Activated T-cell treated with anti-CD3 and anti-CD28 coated beads for 4 hours (primary cell): ENCODE data around the gene KIF1A.

Experiments used
- DNase-seq: peaks from one replicate; pipeline ENCODE4 v3.0.0-alpha.2; 2020

KIF1A gene

DNA sequence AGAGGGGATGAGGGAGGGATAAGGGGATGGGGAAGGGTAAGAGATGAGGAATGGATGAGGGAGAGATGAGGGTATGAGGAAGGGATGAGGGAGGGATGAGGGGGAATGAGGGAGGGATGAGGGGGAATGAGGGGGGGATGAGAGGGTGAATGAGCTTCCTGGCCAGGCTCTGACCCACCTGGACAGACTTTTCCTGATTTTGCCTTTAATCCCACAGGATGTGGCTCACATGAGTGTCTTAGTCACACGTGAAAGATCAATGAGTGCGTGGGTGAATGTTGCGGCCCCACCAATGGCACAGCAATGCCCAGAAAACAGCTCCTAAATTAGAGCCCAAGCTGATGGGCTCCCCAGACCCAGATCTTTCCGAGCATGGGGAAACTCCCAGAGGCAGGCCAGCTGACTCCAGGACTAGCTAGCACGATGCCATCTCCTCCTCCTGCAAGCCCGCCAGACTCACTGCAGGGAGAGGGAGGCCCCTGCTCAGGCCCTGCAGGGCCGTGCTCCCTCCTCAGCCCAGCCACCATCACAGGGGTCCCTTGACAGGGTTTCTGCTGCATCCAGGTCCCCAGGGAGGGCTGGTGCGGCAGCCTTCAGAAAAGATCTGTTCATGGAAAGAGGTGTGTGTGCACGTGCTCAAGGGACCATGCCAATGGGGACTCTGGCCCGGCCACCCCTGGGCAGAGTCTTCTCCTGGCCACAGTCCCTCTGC is 87.0 kb downstream of the KIF1A start:
- DNase-seq = no peak

DNA sequence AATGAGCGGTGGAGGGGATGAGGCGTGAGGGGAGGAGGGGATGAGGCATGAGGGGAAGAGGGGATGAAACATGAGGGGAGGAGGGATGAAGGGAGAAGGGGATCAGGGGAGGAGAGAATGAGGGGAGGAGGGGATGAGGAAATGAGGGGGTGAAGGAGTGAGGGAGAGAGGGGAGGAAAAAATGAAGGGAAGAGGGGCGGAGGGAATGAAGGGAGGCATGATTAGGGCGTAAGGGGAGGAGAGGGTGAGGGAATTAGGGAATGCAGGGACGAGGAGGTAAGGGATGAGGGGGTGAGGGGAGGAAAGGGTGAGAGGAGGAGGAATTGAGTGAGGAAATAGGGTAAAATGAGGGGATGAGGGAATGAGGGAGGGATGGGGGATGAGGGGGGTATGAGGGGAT is 87.8 kb downstream of the KIF1A start:
- DNase-seq = no peak

DNA sequence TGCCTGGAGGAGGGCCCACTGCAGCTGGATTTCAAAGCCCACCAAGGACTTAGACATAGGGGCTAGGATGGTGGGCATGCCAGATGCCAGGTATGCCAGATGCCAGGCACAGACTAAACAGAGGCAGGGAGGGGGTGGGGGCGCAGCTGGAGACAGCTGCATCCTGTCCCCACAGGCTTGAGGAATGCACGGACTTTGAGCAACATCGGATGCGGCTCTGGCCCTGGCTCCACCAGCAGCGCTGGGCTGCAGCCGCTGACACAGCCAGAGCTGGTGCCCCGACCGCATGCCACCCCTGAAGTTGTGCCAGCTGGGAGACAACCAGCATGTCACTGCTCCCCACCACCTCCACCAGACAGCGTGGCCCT is 88.9 kb downstream of the KIF1A start:
- no peak for DNase-seq

DNA sequence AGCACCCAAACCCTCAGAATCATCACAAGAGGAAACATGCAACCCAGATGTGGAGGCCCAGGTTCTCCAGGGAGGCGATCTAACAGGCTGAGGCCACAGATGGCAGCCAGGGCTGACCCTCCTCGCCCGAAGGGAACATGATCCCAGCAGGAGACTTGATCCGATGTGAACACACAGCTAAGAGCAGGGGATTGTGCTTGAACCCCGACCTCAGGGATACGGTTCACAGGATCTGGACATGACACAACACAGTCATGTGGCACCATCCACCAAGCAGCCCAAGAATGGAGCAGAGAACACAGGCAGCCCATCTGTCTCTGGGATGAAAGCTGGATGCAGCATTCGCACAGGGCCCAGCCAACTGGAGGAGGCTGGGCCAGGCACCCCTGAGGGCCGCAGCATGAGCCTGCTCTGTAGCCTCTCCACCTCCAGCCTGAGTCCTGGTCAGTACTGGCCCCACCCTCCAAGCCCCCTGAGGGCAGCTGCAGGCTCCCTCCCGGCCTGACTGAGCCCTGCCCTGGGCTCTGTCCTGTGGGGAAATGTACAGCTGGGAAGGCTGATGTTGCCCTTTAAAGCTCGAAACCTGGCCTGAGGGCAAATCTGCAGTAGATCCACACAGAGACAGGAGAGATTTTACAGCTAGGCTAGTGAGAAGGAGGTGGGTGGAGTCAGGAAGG is 89.4 kb downstream of the KIF1A start:
- DNase-seq = no peak

DNA sequence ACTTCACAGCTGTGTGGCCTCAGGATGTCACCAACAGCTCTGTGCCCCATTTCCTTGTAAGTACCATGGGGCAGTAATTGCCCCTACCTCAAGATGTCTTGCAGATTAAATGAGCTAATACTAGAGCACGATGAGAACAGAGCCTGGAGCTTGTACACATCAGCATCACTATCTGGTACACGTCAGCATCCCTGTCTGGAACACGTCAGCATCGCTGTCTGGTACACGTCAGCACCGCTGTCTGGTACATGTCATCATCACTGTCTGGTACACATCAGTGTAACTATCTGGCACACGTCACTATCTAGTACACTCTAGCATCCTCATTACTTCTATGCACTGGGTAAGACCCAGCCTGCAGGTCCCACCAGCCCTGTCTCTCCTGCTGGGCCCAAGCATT is 91.2 kb downstream of the KIF1A start:
- no peak for DNase-seq

DNA sequence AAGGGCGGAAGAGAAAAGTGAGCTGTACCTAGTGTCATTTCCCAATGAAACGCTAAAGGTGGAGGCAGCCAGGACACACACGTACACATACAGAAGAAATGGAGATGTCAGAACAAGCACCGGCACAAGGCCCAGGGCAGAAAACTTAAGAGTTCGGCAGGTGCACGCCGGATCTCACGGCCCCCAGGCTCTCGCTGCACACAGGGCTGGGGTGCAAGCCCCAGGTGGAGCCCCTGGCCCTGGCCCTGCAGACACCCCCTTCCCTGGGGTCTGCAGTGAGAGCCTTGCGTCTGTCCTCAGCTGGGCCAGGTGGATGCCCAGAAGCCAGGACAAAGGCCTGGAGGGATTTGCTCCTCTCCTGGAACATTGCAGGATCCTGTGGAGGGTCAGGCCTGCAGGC is 91.7 kb downstream of the KIF1A start:
- DNase-seq = no peak

DNA sequence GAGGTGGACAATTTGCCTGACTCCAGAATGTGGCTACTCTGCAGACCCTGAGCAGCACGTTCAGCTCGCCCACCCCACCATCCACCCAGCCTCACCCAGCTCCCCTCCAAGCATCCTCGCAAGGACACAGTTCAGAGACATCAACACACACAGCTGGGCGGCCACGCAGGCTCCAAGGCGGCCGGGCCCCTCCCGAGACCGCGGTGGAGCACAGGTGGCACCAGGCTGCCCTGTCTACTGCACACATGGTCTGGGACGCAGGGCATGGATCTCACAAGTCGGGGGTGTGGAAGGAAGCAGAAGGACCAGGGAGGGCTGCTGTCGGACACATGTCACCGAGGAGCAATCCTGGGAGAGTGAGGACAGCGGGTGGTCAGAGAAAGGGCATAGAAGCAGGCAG is 92.1 kb downstream of the KIF1A start:
- DNase-seq = no peak

DNA sequence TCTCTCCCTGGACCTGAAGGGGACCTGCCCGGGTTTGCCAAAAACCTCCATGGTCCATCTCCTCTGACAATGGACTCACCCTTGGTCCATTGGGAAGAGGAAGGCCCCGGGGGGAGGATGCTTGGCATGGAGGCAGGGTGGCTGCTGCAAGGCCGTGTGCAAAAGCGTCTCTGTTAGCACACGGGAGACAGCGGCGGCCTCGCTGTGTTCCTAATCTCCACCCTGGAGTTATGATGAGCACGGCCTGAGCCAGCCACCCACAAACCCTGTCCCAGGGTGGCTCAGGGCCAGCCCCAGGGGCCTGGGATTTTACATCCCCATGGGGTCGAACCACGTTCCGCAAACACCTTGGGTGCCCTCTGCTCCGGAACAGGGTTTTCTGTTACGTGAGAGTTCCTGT is 92.6 kb downstream of the KIF1A start:
- no peak for DNase-seq

DNA sequence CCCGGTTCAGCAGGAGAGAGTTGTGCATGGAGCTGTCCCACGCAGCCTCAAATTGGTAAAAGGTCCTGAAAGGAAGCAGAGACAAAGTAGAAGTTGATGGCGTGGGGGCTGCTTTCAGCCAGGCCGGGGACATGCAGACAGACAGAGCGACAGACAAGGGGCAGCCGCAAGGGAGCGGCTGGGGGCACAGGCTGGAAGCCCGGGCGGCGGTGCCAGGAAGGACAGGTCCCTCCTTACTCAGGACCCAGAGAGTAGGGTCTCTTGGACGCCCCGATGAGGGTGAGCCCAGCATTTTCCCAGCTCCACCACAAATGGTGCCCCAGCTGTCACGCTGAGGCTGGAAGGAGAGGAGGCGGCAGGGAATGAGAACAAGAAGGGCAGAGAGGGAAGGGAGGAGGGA is 93.1 kb downstream of the KIF1A start:
- DNase-seq = no peak

DNA sequence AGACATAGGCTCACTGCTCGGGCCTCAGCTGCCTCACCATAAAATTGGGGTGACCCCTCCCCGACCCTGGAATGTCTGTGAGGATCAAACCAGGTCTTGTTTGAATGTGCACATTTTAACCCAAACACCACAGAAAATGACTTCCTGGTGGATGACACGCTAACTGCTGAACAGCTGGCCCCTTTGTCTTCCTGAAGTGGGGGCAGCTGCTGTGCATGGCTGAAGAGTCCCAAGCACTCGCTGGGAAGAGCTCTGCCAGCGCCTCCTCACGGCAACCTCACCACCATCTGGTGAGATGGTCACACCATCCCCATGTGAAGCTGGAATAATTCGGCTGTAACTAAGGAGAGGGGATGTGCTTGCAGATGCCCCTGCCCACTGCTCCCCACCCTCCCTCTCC is 94.3 kb downstream of the KIF1A start:
- DNase-seq = no peak

DNA sequence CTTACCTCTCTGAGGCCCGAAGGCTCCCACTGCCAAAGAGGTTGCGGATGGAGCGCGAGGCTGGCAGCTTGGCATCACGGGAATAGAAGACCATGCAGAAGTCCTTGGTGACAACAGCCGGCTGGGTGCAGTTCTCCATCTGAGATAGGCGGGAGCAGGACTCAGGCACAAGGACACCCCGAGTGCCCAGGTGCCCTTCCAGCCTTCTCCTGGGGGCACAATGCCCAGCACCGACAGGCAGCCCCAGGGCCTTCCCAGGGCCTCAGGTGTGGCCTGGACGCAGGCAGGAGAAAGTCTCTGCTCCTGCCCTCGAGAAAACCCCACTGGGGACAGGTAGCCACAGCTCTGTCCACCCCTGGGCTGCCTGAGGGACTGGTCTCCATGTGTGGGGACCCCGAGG is 94.8 kb downstream of the KIF1A start:
- DNase-seq = no peak

DNA sequence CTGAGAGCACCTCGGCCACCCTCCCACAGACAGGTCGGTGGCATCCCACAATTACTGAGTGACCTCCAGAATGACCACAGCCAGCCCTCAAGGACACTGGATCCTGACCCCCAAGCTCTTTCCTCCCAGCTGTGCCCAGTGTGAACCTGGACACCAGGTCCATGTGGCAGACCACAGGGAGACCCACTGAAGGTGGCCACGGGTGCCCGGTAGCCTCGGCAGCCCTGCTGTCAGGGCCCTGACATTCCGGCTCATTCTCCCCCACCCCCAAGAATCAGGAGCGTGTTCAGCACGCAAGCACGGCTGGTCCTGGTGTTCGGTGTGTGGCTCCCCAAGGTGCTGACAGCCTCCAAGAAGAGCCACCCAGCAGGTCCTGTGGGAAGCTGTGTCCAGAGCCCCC is 95.6 kb downstream of the KIF1A start:
- DNase-seq = no peak

DNA sequence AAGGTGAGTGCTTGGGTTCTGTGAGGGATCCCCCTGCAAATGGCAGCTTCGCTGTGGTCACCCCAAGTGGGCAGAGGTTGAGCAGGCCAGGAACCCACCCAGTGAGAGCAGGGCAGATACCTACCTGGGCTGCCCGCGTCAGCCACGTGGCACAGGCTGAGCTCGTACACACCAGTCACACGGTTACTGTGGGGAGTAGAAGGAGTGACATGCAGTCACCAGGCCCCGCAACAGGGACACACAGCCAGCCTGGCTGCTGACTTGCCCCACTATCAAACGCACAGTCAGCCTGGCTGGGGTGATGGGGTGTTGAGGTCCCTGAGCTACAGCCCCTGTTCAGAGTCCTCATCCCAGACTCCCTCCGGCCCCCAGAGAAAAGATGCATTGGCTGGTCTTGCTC is 96.2 kb downstream of the KIF1A start:
- DNase-seq = no peak

DNA sequence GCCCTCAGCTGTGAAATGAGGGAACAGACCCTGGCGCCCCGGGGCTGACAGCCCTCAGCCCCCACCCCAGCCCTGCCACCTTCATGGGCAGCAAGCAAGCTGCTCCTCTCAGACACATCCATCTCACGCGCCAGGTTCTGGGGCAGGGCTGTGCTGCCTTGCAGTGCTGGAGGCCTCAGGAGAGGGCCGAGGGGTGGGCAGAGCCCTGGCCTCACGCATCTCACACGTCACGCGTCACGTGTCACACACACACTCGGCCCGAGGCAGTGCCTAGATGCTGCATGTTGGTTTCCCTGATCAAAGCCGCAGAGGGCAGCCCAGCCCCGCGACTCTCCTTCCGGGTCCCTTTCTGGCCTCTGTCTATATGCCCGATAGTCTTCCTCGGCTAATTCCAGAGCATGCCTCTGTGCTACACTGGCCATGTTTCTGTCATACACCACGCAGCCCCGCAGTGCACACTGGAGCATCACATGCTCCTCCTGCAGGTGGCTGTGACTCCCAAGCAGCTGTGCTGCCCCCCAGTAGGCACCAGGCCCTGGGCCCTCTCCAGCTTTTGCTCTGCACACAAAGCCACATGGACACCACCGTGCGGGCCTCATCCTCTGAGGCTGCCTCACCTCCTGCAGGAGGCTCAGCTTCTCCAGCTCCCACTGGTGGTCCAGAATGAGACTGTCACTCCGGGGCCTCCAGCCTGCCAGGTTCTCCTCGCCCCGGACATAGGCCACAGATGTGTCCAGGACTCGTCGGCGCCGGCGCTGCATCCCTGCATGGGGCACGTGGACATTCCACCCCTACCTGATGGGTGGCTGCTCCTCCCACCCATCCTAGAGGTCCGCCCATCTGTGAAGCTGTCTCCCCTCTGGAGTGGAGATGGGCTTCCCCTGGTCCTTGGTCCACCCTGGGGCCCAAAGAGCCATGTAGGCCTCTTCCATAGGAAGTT is 97.0 kb downstream of the KIF1A start:
- no peak for DNase-seq

DNA sequence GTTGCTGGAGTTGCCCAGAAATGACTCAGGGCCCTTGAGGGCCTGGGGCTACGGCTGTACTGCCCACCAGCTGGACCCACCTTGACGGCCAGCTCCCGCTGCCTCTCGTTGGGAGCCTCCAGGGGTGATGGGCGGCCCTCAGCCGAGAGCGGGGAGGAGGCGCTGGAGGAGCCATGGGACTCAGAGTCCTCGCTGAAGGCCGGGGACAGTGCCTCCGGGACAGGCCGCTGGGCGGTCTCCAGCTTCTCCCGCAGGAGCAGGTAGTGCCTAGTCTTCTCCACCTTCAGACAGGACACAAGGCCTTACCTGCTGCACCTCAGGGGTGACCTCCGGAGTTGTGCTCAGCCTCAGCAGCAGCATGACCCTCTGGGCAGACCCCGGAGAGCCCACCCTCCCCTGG is 97.6 kb downstream of the KIF1A start:
- no peak for DNase-seq

DNA sequence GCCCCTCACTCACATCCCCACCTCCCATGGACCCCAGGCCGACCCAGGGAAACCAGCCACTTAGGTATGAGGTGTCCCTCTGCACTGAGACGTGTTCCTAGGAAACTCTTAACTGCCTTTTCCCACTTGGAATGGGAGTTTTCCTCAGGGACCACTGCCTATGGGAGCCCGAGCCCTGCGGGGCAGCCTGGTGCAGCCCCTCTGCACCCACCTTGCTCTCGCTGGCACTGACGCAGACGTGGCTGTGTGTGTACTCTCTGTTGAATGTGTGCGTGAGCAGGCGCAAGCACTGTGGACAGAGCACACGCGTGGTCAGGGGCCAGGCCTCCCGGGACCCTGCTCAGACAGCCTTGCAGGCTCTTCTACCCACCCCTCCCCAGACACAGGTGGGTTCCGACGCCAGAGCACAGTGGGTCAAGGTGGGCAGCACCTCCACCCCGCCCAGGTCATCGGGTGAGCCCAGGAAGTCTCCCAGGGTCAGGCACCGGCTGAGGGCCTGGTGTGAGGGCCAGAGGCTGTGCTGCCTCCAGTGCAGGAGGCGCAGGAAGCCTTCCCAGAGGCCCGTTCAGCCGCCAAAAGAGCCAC is 98.3 kb downstream of the KIF1A start:
- no peak for DNase-seq

DNA sequence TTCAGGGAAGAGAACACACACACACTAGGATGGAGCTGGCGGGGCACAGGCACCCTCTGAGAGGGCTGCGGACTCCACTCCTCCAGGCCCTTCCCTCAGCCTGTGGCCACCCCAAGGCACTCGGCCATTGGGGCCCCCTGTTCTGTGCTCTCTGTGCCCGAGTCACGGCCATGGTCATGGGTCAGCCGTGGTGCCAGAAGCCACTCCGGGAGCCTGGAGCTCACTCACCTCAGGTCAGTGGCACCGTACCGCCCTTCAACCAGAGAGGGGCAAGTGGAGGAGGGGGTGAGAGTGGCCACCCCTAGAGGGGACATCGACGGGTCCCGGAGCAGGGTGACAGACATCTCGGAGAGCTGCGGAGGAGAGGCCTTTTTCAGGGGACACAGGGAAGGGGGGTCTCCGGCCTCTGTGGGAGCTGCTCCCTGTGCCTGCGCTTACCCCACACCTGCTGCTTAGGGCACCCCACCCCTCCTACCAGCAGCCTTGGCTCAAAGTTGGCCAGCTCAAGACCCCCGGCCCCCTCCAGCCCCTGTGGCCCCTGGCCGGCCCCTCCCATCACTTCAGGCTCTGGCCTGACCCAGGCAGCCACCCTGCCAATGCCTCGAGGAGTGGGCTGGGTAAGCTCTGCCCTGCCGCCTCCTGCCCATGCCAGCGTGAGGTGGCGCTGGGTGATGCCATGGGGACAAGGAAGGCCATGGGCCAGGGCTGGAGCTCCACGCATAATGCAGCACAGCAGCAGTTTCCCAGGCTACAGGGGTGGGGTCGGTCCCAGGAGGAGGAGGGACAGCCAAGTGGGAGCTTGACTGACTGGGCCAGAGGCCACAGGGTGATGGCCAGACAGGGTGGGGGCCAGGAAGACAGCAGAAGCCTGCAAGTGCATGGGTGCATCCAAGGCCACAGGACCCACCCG is 99.1 kb downstream of the KIF1A start:
- no peak for DNase-seq

DNA sequence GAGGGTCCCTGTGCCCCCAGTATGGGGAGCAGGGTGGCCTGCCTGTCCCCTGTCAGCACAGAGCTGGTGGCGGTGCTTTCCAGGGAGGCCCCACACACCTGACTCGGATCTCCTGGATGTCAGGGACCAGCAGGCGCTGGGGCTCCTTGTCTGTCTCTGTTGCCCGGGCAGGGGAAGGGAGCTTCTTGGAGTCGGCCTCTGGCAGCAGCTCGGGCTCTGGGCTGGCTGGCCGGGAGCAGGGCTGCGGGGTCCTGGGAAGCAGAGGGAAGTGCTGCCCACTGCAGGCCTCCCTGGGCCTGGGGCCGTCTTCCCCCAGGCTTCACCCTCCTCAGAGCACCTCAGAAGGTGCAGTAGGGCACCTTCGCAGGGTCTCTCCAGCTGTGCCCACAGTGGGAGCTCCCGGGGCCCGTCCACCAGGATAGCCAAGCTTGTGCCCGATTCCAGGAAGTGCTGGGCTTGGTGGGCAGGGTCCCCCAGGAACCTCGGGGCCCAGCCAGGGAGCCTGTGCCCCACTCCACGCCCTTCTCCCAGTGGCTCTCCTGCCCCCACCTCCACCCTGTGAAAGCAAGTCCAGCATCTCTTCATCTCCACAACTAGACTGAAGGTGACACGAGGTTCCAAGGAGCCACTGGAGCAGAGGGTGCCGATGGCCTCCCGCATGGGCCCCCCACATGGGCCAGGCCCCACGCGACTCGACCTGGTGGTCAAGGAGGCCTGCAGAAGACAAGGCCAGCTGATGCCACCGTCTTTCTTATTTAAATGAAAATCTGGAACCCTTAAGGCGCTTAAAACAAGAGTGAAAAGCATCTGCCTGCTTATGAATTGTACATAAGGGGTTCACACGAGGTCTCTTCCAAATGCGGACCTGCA is 100.1 kb downstream of the KIF1A start:
- DNase-seq = no peak

DNA sequence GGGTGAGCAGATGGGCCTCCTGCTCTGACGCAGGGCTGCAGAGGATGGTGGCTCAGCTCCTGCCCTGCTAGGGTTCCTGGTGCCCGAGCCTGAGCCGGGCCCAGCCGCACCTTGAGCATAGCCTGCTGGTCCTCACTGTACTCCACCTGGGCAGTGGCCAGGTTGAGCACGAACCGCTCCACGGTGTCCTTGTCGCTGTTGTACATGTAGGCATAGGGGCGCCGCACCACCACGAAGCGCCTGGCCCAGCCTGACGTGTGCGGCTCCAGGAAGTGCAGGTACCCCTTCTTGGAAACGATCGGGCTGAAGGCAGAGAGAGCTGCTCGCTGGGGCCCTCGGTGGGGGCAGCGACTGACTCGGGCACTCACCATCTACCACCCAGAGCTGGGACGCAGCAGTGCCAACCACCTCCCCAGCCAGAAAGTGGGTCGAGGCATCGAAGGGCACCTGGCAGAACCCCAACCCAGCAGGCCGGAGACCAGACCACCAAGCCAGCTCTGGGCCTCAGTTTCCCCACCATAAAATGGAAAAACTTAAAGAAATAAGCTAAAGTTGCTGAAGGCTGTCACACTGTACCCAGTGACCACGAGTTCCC is 101.0 kb downstream of the KIF1A start:
- no peak for DNase-seq

DNA sequence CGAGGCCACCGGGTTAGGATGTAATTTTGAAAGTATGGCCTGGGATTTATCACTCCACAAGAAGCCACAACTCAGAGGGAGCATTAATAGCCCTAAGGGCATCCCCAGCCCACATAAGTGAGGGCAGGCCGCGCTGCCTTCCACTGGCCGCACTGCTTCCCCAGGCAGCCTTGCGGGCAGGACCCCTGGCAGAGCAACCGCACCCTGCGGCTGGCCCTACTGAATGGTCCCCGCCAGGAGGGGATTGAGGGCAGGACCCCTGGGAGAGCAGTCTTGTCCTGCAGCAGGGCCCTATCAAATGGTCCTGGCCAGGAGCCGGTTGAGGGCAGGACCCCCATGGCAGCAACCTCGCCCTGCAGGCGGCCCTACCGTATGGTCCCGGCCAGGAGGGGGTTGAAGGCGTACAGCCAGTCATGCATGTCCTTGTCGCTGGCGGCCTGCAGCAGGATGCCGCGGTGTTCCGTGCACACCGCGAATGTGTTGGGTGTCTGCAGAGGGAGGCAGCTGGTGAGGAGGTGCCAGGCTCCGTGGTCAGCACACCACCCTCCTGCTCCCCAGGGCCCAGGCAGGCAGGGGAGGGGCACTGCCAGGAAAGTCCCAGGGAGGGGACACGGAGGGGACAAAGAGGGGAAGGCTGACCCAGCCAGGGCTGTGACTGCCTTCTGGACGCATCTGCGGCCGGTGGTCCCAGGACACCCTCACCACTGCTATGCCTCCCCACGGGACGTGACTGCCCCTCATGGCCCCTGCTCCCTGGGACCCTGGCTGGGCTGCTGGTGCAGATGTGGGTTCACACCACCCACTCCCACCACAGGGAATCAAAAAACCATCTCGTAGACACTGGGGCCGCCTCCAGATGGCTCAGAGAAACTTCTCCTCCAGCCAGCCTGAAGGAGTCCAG is 102.1 kb downstream of the KIF1A start:
- DNase-seq = no peak
